H1 (cell line): ENCODE data around the gene MRPS14. TPM values are rescaled to one million over a fixed set of nuclear protein-coding genes. Genes with fewer than 3 reads are reported as not detected.

Source experiments
- CTCF ChIA-PET: fragments of 300-600 bp; sonication (Branson Sonifier 250); formaldehyde crosslinking; loops from one replicate; lab custom pipeline; 2021; ENCODE audit not compliant: partially characterized antibody; lab: Charles Lee
- POLR2A ChIA-PET: fragments of 300-600 bp; sonication (Branson Sonifier 250); formaldehyde crosslinking; loops from one replicate; lab custom pipeline; 2021; ENCODE audit warnings: inconsistent platforms; ENCODE audit not compliant: partially characterized antibody; lab: Charles Lee
- DNase-seq, 2 experiments: peaks; one replicate each; pipeline versions ENCODE4 v3.0.0 to v3.0.0-alpha.2; 2010 to 2022; ENCODE audit warnings: low spot score in 2 of 2, low read depth in 1 of 2, mixed read lengths in 1 of 2
- FAIRE-seq: peaks from 2 replicates; lab custom pipeline; 2011; peaks lifted over from hg19 to GRCh38; lab: Jason Lieb, UNC
- H2AFZ ChIP-seq: 2 replicates; pipeline ENCODE4 v1.8.1; 2012; ENCODE audit warnings: low read length, inconsistent platforms
- H2AK5ac ChIP-seq: 2 replicates; pipeline ENCODE4 v1.6.1; 2013; ENCODE audit warnings: low read depth, low read length
- H2BK120ac ChIP-seq: replicated peaks from 2 replicates; pipeline ENCODE3; 2013; ENCODE audit warnings: low read depth, low read length, inconsistent platforms
- H2BK12ac ChIP-seq: 2 replicates; pipeline ENCODE4 v1.6.1; 2013; ENCODE audit warnings: low read depth, low read length
- H2BK15ac ChIP-seq: 2 replicates; pipeline ENCODE4 v1.6.1; 2013; ENCODE audit warnings: low read length
- H2BK20ac ChIP-seq: 2 replicates; pipeline ENCODE4 v1.6.1; 2013; ENCODE audit warnings: low read length
- H2BK5ac ChIP-seq: 2 replicates; pipeline ENCODE4 v1.6.1; 2013; ENCODE audit warnings: low read depth, low read length
- H3K14ac ChIP-seq: 2 replicates; pipeline ENCODE4 v1.6.1; 2013; ENCODE audit warnings: inconsistent platforms; ENCODE audit not compliant: insufficient read length
- H3K18ac ChIP-seq: 2 replicates; pipeline ENCODE4 v1.6.1; 2013; ENCODE audit warnings: low read length; ENCODE audit errors: extremely low read depth
- H3K23ac ChIP-seq: 2 replicates; pipeline ENCODE4 v1.6.1; 2013; ENCODE audit warnings: inconsistent platforms; ENCODE audit not compliant: insufficient read length
- H3K23me2 ChIP-seq: 2 replicates; pipeline ENCODE4 v1.6.1; 2013; ENCODE audit warnings: low read depth, low read length
- H3K27ac ChIP-seq: 2 replicates; pipeline ENCODE4 v1.6.1; 2011; ENCODE audit warnings: low read depth, low read length, inconsistent platforms
- H3K27me3 ChIP-seq, 4 experiments: replicated peaks in 1 of 4; 1 replicate in 1 of 4; 2 replicates in 3 of 4; pipeline versions ENCODE4 v1.6.1 to v1.8.1; 2011 to 2013; ENCODE audit warnings: low read length in 3 of 4, mild to moderate bottlenecking in 3 of 4, inconsistent platforms in 2 of 4, mixed read lengths in 2 of 4, moderate library complexity in 1 of 4; ENCODE audit not compliant: control insufficient read depth in 3 of 4, insufficient read depth in 3 of 4; ENCODE audit errors: extremely low read depth in 1 of 4
- H3K36me3 ChIP-seq, 4 experiments: 2 replicates each; pipeline versions ENCODE4 v1.6.1 to v1.8.1; 2011 to 2013; ENCODE audit warnings: mild to moderate bottlenecking in 4 of 4, low read length in 3 of 4, moderate library complexity in 2 of 4, control low read depth in 1 of 4, inconsistent platforms in 1 of 4; ENCODE audit not compliant: insufficient read depth in 4 of 4, control insufficient read depth in 2 of 4
- H3K4ac ChIP-seq: replicated peaks from 2 replicates; pipeline ENCODE3; 2013; ENCODE audit warnings: low read length, low read depth, mixed read lengths, inconsistent platforms; ENCODE audit not compliant: insufficient read length
- H3K4me1 ChIP-seq, 4 experiments: replicated peaks in 1 of 4; 1 replicate in 1 of 4; 2 replicates in 3 of 4; pipeline versions ENCODE4 v1.6.1 to v1.8.1; 2011 to 2013; ENCODE audit warnings: low read length in 3 of 4, inconsistent platforms in 2 of 4, mixed read lengths in 1 of 4; ENCODE audit not compliant: insufficient read depth in 4 of 4, control insufficient read depth in 3 of 4
- H3K4me2 ChIP-seq, 2 experiments: 2 replicates each; pipeline versions ENCODE4 v1.6.1 to v1.8.1; 2011 to 2013; ENCODE audit warnings: low read depth in 2 of 2, low read length in 2 of 2, control low read depth in 1 of 2, inconsistent platforms in 1 of 2, mild to moderate bottlenecking in 1 of 2; ENCODE audit not compliant: insufficient read depth in 1 of 2
- H3K4me3 ChIP-seq, 4 experiments: fragments of 200-600, 300-600 bp in 1 of 4; sonication (generic), shearing (Covaris generic), sonication (Bioruptor Twin) in 1 of 4; 2 replicates each; pipeline versions ENCODE4 v1.5.1 to v1.8.1; 2011 to 2016; ENCODE audit warnings: low read length in 4 of 4, low read depth in 3 of 4, control low read depth in 2 of 4, inconsistent platforms in 2 of 4, mild to moderate bottlenecking in 2 of 4, mixed read lengths in 1 of 4, moderate library complexity in 1 of 4; ENCODE audit not compliant: insufficient read depth in 2 of 4; ENCODE audit errors: extremely low read depth in 1 of 4
- H3K56ac ChIP-seq: replicated peaks from 2 replicates; pipeline ENCODE3; 2013; ENCODE audit warnings: low read depth, mild to moderate bottlenecking, mixed read lengths, low read length, inconsistent platforms; ENCODE audit not compliant: insufficient read length
- H3K79me1 ChIP-seq: 2 replicates; pipeline ENCODE4 v1.6.1; 2013; ENCODE audit warnings: low read depth, low read length, control low read depth
- H3K79me2 ChIP-seq, 2 experiments: 2 replicates each; pipeline versions ENCODE4 v1.6.1 to v1.8.1; 2012 to 2013; ENCODE audit warnings: low read length in 2 of 2, mild to moderate bottlenecking in 2 of 2, inconsistent platforms in 1 of 2; ENCODE audit not compliant: insufficient read depth in 2 of 2, control insufficient read depth in 1 of 2
- H3K9ac ChIP-seq, 4 experiments: replicated peaks in 1 of 4; 1 replicate in 1 of 4; 2 replicates in 3 of 4; pipeline versions ENCODE4 v1.6.1 to v1.8.1; 2011 to 2013; ENCODE audit warnings: low read depth in 3 of 4, low read length in 3 of 4, control low read depth in 2 of 4, mild to moderate bottlenecking in 2 of 4, moderate library complexity in 2 of 4, inconsistent platforms in 1 of 4; ENCODE audit errors: extremely low read depth in 1 of 4
- H3K9me3 ChIP-seq, 2 experiments: 2 replicates each; pipeline versions ENCODE4 v1.6.1 to v1.8.1; 2012 to 2013; ENCODE audit warnings: mild to moderate bottlenecking in 2 of 2, moderate library complexity in 2 of 2, control low read depth in 1 of 2, inconsistent platforms in 1 of 2, low read depth in 1 of 2, low read length in 1 of 2, mixed read lengths in 1 of 2; ENCODE audit not compliant: insufficient read depth in 2 of 2
- H4K20me1 ChIP-seq, 2 experiments: replicated peaks in 1 of 2; 2 replicates each; pipeline versions ENCODE3 to v1.8.1; 2011 to 2013; ENCODE audit warnings: inconsistent platforms in 2 of 2, low read length in 2 of 2, mild to moderate bottlenecking in 1 of 2; ENCODE audit not compliant: insufficient read depth in 2 of 2, control insufficient read depth in 1 of 2
- H4K5ac ChIP-seq: 2 replicates; pipeline ENCODE4 v1.6.1; 2013; ENCODE audit warnings: low read length, low read depth, mixed read lengths, inconsistent platforms; ENCODE audit not compliant: insufficient read length
- H4K8ac ChIP-seq: 2 replicates; pipeline ENCODE4 v1.8.0; 2013; ENCODE audit warnings: mild to moderate bottlenecking, moderate library complexity, low read length, inconsistent platforms; ENCODE audit not compliant: insufficient read depth; ENCODE audit errors: extremely low read depth
- H4K91ac ChIP-seq: replicated peaks from 2 replicates; pipeline ENCODE3; 2013; ENCODE audit warnings: low read length, mixed read lengths, inconsistent platforms; ENCODE audit not compliant: insufficient read length
- BRCA1 ChIP-seq: IDR thresholded peaks from 2 replicates; pipeline ENCODE4 v1.6.1; 2012; ENCODE audit warnings: low read depth, low read length, improper control_type of control experiment
- CHD2 ChIP-seq: IDR thresholded peaks from 2 replicates; pipeline ENCODE4 v1.6.1; 2012; ENCODE audit warnings: low read length, improper control_type of control experiment
- EGR1 ChIP-seq: IDR thresholded peaks from 2 replicates; pipeline ENCODE4 v1.6.1; 2011; ENCODE audit warnings: low read depth, low read length, borderline replicate concordance
- EP300 ChIP-seq, 2 experiments: IDR thresholded peaks; 1 replicate in 1 of 2; 2 replicates in 1 of 2; pipeline ENCODE4 v1.6.1; 2011 to 2012; ENCODE audit warnings: low read depth in 2 of 2, low read length in 2 of 2, mild to moderate bottlenecking in 2 of 2, borderline replicate concordance in 1 of 2, inconsistent platforms in 1 of 2, moderate library complexity in 1 of 2
- RAD21 ChIP-seq, 2 experiments: IDR thresholded peaks in 1 of 2; conservative IDR thresholded peaks in 1 of 2; 2 replicates each; pipeline ENCODE4 v1.6.1; 2011; ENCODE audit warnings: low read depth in 2 of 2, low read length in 2 of 2, improper control_type of control experiment in 1 of 2, inconsistent platforms in 1 of 2, mild to moderate bottlenecking in 1 of 2, moderate library complexity in 1 of 2
- SAP30 ChIP-seq: fragments of 300-600 bp; sonication (generic); IDR thresholded peaks from 2 replicates; pipeline ENCODE4 v1.7.1; 2012; ENCODE audit warnings: low read length, moderate library complexity, mild to moderate bottlenecking, inconsistent platforms; ENCODE audit not compliant: insufficient read depth, insufficient replicate concordance
- SRF ChIP-seq: IDR thresholded peaks from 2 replicates; pipeline ENCODE4 v1.6.1; 2011; ENCODE audit warnings: mild to moderate bottlenecking, low read depth, low read length, moderate library complexity
- TAF7 ChIP-seq: optimal IDR thresholded peaks from 2 replicates; pipeline ENCODE3; 2011; ENCODE audit warnings: low read depth, mild to moderate bottlenecking, inconsistent platforms, low read length, moderate library complexity, borderline replicate concordance
- TCF12 ChIP-seq: IDR thresholded peaks from 2 replicates; pipeline ENCODE4 v1.6.1; 2011; ENCODE audit warnings: low read depth, mild to moderate bottlenecking, low read length
- ZNF274 ChIP-seq: IDR thresholded peaks from 2 replicates; pipeline ENCODE4 v1.7.0; 2012; ENCODE audit warnings: low read length, borderline replicate concordance; ENCODE audit errors: extremely low read depth
- WGBS, 2 experiments: shearing (Covaris generic) in 1 of 2; methylation state at CpG; one replicate each; pipeline versions ENCODE4 v1.1.6 to v1.1.7; 2013 to 2015; ENCODE audit warnings: low lambda C conversion rate in 2 of 2, mixed read lengths in 2 of 2, inconsistent platforms in 1 of 2, low coverage in 1 of 2, missing lambda C conversion rate in 1 of 2; ENCODE audit not compliant: insufficient replicate concordance in 2 of 2, insufficient coverage in 1 of 2, insufficient read length in 1 of 2; ENCODE audit errors: extremely low coverage in 1 of 2, missing lambda C conversion rate in 1 of 2; 5-methylcytosine and 5-hydroxymethylcytosine counted together
- polyA plus RNA-seq, 7 experiments: library from polyadenylated mRNA; depleted of rRNA in 3 of 7; stranded (reverse) in 5 of 7; unstranded in 2 of 7; fragments of >200 nt in 5 of 7; fragments of 200-250 nt in 2 of 7; gene quantifications; 1 replicate in 5 of 7; 2 replicates in 1 of 7; 4 replicates in 1 of 7; pipeline versions ENCODE4 v1.2.1 to v1.2.3, GENCODE V29; 2011 to 2013; ENCODE audit warnings: missing spikeins in 2 of 7, mixed read lengths in 2 of 7
- total RNA-seq: library from RNA; stranded (reverse); fragmentation: NEBNext Ultra II Directional; extraction: Animal tissue kit (Norgen Biotek cat#: 25700); gene quantifications from 2 replicates; pipeline ENCODE4 v1.2.1, GENCODE V29; 2021

MRPS14 gene
- total and polyA plus RNA-seq, 2 of the 8 experiments (the other 6 are each of a cell fraction or from before 2014, with no cell fraction given) = 27.5 to 38.7 TPM

DNA sequence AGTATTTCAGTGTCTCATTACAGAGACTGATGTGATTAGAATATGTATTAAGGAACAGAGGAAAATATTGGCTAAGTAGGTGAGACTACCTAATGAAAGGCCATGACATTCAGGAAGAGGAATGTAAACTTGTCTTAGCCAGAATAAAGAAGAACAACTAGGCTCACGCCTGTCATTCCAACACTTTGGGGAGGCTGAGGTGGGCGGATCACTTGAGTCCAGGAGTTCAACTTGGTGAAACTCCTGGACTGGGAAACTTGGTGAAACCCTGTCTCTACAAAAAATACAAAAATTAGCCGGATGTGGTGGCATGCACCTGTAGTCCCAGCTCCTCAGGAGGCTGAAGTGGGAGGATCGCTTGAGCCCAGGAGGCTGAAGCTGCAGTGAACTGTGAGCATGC lies 38.3 kb downstream of the MRPS14 start:
- Histone ChIP-seq H2BK120ac (no peak overlapping the region), H3K9ac (no peak overlapping the region), H3K9me3 (no peaks in the 10 kb centered on the region), H3K14ac (no peak overlapping the region), H3K79me2 (no peaks in the 10 kb centered on the region), H3K18ac (no peak overlapping the region), H3K23ac (no peak overlapping the region), H3K4me3 (no peak overlapping the region), H3K27me3 (no peaks in the 10 kb centered on the region), H3K23me2 (no peaks in the 10 kb centered on the region), H3K4me2 (no peak overlapping the region), H4K91ac (no peak overlapping the region), H4K20me1 (no peaks in the 10 kb centered on the region), H3K79me1 (no peaks in the 10 kb centered on the region; the same call in 1 of the 2 replicates), H2BK12ac (no peak overlapping the region), H2BK20ac (no peak overlapping the region), H2BK15ac (no peak overlapping the region), H2BK5ac (no peak overlapping the region), H4K5ac (no peak overlapping the region), H3K36me3 (peaks cover 20 to 89% (median 64%) of the 10 kb centered on the region in 4 experiments), H3K4ac (no peak overlapping the region), H3K56ac (no peak overlapping the region), H3K4me1 (no peaks in the 10 kb centered on the region), H2AFZ (no peak overlapping the region), H2AK5ac (no peak overlapping the region), H4K8ac (no peak overlapping the region), H3K27ac (no peak overlapping the region)
- ChIA-PET CTCF (interaction anchor here (0.8 to 6.8 kb wide), 12 partner anchors 8 to 237 kb away, joined by 3 to 66 read pairs (median 5); no protein-coding TSS in a partner anchor), POLR2A (interaction anchor here (0.6 to 4.2 kb wide), 4 partner anchors 11 to 209 kb away, joined by 3 to 38 read pairs (median 6); partner anchors contain the start of gene CACYBP)
- DNase-seq (no peak), FAIRE-seq (no peak)
- TF ChIP-seq RAD21 (IDR thresholded peaks at IDR 0.05 in 1 of 2, conservative IDR thresholded peaks at IDR 0.05 in 1 of 2; ENCODE audit: low read depth in 2 of 2, low read length in 2 of 2) (no peak), EP300 (IDR thresholded peaks at IDR 0.05; ENCODE audit: borderline replicate concordance in 1 of 2, low read depth in 2 of 2, low read length in 2 of 2) (no peak), CHD2 (no peak), SRF (no peak), SAP30 (no peak), TCF12 (no peak), ZNF274 (no peak), BRCA1 (no peak), EGR1 (no peak), TAF7 (no peak)
- WGBS, 2 experiments = 100% methylated on average over 4 of the region's 4 CpGs; no CpG with 5 or more reads in 1 of the 2 experiments
